T47D (cell line): ENCODE measurements around the gene KATNAL2.

Experiments used
- DNase-seq, 2 experiments: peaks; one replicate each; pipeline versions ENCODE4 v3.0.0 to v3.0.0-alpha.2; 2011 to 2012; ENCODE audit warnings: low read depth in 1 of 2, low spot score in 1 of 2
- JUND ChIP-seq: IDR thresholded peaks from 2 replicates; pipeline ENCODE4 v1.6.1; 2012; ENCODE audit warnings: low read depth
- in situ Hi-C: cut with HindIII; loops from 2 replicates; pipeline ENCODE4 v1.10.0; 2016; ENCODE audit warnings: low sequenced_read_pairs, low pct_unique_long_range_greater_than_20kb

KATNAL2 gene

GRCh38 chr18:46909497-46909896 is 7.9 kb upstream of the KATNAL2 start:
- TF ChIP-seq JUND = no peak
- DNase-seq = no peak
- in situ Hi-C loops = no loop called here

GRCh38 chr18:46910856-46911255 is 6.5 kb upstream of the KATNAL2 start:
- no peak for TF ChIP-seq JUND
- in situ Hi-C loops = no loop called here

GRCh38 chr18:46915800-46916550 is 1.4 kb upstream of the KATNAL2 start:
- DNase-seq = no peak
- TF ChIP-seq JUND = no peak
- in situ Hi-C loops = no loop called here

More at GRCh38 chr18:46910856-46911255, 6.5 kb upstream of the KATNAL2 start:
- no peak for DNase-seq

GRCh38 chr18:46916551-46917107 is 773 bp upstream of the KATNAL2 start:
- in situ Hi-C loops = no loop called here
- DNase-seq = peak; percentile 41 to 49
- TF ChIP-seq JUND = no peak

- peak; percentile 7 to 11 for DNase-seq
- in situ Hi-C loops = no loop called here
- no peak for TF ChIP-seq JUND
These were observed 600 bp downstream of the KATNAL2 start for GRCh38 chr18:46917803-46918600.

- in situ Hi-C loops = no loop called here
- no peak for DNase-seq
- no peak for TF ChIP-seq JUND
These were observed 2.7 kb downstream of the KATNAL2 start for GRCh38 chr18:46920067-46920466.

- TF ChIP-seq JUND = no peak
- no peak for DNase-seq
- in situ Hi-C loops = no loop called here
These were observed 3.3 kb downstream of the KATNAL2 start for GRCh38 chr18:46920653-46921052.

- TF ChIP-seq JUND = no peak
- no peak for DNase-seq
- in situ Hi-C loops = no loop called here
These were observed 22.0 kb downstream of the KATNAL2 start for GRCh38 chr18:46939337-46939963.

- no peak for DNase-seq
- no peak for TF ChIP-seq JUND
- in situ Hi-C loops = no loop called here
These were observed 22.7 kb downstream of the KATNAL2 start for GRCh38 chr18:46939998-46940571.

- TF ChIP-seq JUND = no peak
- in situ Hi-C loops = no loop called here
These were observed 25.2 kb downstream of the KATNAL2 start for GRCh38 chr18:46942646-46943045.

GRCh38 chr18:46946656-46947282 is 29.4 kb downstream of the KATNAL2 start:
- DNase-seq = peak; percentile 82 to 94
- TF ChIP-seq JUND = no peak
- in situ Hi-C loops = no loop called here

More at GRCh38 chr18:46942646-46943045, 25.2 kb downstream of the KATNAL2 start:
- no peak for DNase-seq
